Measurements from ENCODE around the gene WHRN.

- TF ChIP-seq ZNF423 (CRISPR knock-in tag; IDR thresholded peaks at IDR 0.05) (no peak), MAX (CRISPR knock-in tag; IDR thresholded peaks at IDR 0.05) (no peak), CTCF (IDR thresholded peaks at IDR 0.05) (no peak), ZNF121 (CRISPR knock-in tag; IDR thresholded peaks at IDR 0.05) (no peak), ZNF281 (CRISPR knock-in tag; IDR thresholded peaks at IDR 0.05) (no peak), NFE2L1 (CRISPR knock-in tag; IDR thresholded peaks at IDR 0.05) (no peak), ZBTB21 (CRISPR knock-in tag; IDR thresholded peaks at IDR 0.05; ENCODE audit: borderline replicate concordance) (no peak), NR2C2 (CRISPR knock-in tag; IDR thresholded peaks at IDR 0.05) (no peak)
Observed at GRCh38 chr9:114426046-114426948, 79.0 kb downstream of the WHRN start.
